ENCODE results near the gene NEMP1. TPM values are rescaled to one million over a fixed set of nuclear protein-coding genes. Genes with fewer than 3 reads are reported as not detected.

The NEMP1 gene
- total RNA-seq, 1 donor from 2014 or later, result 77.0 TPM

DNA sequence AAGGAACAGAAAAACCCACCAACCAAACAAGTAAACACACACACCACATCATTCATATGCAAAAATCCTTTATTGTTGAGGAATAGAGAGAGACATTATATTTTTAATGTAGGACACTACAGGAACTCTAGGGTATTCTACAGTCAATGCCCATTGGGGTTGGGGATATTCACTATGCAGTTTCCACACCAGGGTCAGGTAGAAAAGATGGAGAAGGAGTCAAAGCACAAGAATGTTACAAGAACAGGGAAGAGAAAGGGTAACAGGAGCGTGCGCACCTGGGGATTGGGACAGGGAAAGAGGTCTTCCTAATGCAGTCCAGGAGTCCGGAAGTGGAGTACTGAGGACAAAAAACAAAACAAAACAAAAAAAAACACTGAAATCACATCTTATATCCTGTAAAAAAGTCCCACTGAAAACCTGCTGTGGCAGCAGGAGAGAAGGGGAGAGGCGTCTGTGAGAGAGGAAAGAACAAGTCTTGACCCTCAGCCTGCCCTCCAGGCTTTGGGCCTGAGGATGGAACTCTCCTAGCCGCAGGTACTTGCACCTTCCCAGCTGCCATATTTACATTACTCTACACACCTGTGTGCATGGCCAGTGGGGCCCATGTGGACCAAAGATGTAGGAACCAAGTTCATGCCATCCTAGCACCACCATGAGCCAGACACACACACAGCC lies 68.5 kb downstream of the NEMP1 start:
- Mint-ChIP-seq H3K27ac (no peak overlapping the region), H3K4me1 (peaks cover 42% of the 10 kb centered on the region), H3K36me3 (ENCODE audit: low read depth) (peaks cover 7% of the 10 kb centered on the region), H3K27me3 (peaks cover 15% of the 10 kb centered on the region), H3K4me3 (no peak overlapping the region), H3K9me3 (no peaks in the 10 kb centered on the region)
- intact Hi-C loops (cut with micrococcal nuclease), result loop anchor here (5.0 to 10.0 kb wide), 3 partner anchors 37 to 467 kb away; partner anchors contain the start of genes ARHGAP9 and BAZ2A
- no peak for DNase-seq

DNA sequence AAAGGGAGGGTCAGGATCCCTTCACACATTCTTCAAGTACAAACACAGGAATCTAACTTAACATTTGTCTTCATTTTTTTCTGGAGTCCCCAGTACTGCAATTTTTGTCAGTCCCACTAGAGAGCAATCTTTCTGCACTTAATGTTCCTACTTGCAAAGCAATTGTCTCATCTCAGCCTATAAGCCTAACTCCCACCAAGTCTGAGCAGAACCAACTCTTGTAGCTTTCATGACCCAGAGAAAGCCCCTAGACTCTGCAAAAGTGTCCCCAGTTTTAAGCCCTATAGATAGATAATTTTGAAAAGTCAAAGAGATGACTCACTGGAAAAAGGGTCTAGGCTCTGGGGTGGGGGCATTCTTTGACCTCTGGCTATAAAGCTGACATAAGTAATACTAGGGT lies 70.4 kb downstream of the NEMP1 start:
- DNase-seq, result peak; percentile 83
- H3K27me3 Mint-ChIP-seq, result no peaks in the 10 kb centered on the region
- H3K4me1 Mint-ChIP-seq, result peaks cover 47% of the 10 kb centered on the region
- H3K27ac Mint-ChIP-seq, result peak overlapping the region; percentile 77
- no peaks in the 10 kb centered on the region for H3K9me3 Mint-ChIP-seq
- peaks cover 18% of the 10 kb centered on the region for H3K36me3 Mint-ChIP-seq (ENCODE audit: low read depth)
- intact Hi-C loops (cut with micrococcal nuclease), result loop anchor here (1.0 to 10.0 kb wide), 5 partner anchors 54 to 469 kb away; partner anchors contain the start of genes ARHGAP9 and BAZ2A
- H3K4me3 Mint-ChIP-seq, result no peak overlapping the region

DNA sequence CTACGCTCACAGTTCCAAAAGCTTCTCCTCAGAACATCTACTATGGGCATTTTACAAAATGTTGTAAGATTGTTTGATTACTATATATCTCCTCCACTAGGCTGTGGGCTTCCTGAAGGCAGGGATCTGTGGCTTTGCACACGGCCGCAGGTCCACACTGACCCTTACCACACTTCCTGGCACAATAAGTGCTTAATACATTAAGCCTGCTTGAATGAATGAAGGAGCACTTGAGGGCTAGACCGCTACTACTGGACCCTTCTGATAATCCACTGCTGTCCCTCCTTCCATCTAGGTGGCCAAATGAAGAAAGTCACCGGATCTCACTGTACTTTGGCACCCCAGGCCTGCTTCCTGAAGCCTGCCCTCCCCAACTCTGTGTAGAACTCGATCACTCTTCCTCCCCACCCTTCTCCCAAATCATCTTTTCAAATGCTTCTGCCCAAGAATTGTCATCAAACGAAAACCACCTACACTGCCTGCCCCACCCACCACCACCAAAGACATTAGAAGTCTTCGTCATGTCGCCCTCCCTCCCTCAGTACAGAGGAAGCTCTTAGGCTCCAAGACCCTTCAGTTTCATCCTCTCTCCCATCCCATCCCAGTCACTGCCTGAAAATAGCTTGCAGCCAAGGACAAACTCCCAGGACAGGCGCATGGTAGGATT lies 71.6 kb downstream of the NEMP1 start:
- Mint-ChIP-seq H3K27ac (peak overlapping the region; percentile 77), H3K4me3 (peak overlapping the region; percentile 80), H3K4me1 (peaks cover 45% of the 10 kb centered on the region), H3K36me3 (ENCODE audit: low read depth) (peaks cover 23% of the 10 kb centered on the region), H3K9me3 (no peaks in the 10 kb centered on the region), H3K27me3 (no peaks in the 10 kb centered on the region)
- intact Hi-C loops (cut with micrococcal nuclease), result loop anchor here (2.0 to 10.0 kb wide), 3 partner anchors 176 to 470 kb away; partner anchors contain the start of genes ARHGAP9 and BAZ2A
- DNase-seq, result peak; percentile 65

DNA sequence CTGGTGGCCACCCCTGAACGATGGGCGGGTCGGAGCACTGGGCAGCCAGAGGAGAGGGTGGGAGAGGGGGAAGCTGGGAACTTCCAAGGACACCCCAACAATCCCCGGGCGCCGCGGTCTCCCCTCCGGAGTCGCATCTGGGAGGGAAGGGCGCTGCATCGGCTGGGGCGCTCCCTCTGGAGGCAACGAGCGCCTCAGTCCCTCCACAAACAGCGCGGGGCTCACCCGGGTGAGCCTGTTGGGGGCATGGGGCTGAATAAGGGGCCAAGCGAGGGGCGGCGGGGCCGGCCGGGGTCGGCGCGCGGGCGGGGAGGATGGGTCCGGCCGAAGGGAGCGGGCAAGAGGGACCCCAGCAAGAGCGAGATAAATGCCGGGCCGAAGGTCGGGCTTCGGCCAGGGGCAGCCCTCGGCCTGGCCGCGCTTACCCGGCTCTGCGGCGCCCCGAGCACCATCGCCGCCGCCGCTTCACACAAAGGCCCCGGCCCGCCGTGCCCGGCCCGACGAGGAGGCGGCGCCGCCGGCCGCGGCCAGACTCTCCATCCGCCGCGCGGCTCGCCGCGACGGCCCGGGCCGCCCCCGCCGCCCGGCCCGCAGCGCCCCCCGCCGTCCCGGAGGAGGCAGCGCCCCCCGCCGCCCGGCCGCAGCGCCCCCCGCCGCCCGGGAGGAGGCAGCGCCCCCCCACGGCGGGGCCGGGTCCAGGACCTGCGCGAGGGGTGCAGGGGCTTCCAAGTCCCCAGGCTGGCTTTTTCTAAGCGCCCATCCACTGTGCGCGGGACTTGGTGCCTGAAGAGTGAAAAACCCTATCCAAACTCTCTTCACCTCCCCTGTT lies 72.4 kb downstream of the NEMP1 start, which contains the start of gene ZBTB39:
Gene ZBTB39 (minus strand): TSS at position 567 of the 829 bp plus-strand sequence. CDS start 1,629 bp downstream, outside the sequence.
- Mint-ChIP-seq H3K36me3 (ENCODE audit: low read depth) (peaks cover 31% of the 10 kb centered on the region), H3K9me3 (no peaks in the 10 kb centered on the region), H3K27ac (peak within 1 kb of the TSS; percentile 86), H3K27me3 (no peaks in the 10 kb centered on the region), H3K4me1 (peaks cover 44% of the 10 kb centered on the region), H3K4me3 (peak within 1 kb of the TSS; percentile 93)
- DNase-seq, result peak; percentile 92
- intact Hi-C loops (cut with micrococcal nuclease), result loop anchor here (2.0 to 10.0 kb wide), 3 partner anchors 177 to 471 kb away; partner anchors contain the start of genes ARHGAP9 and BAZ2A

Other genes starting within 250 kb of the NEMP1 start
- gene SDR9C7, start 144.4 kb downstream of the NEMP1 start, total RNA-seq, result not detected in 2 replicates
- gene RDH16, start 121.2 kb downstream of the NEMP1 start, total RNA-seq, result 0.38 and 0.42 TPM in 2 replicates
- gene ZBTB39, start 72.2 kb downstream of the NEMP1 start, total RNA-seq, result 11.0 TPM in 2 replicates
- 0.57 TPM in 1 of 2 replicates, not detected in the other for gene TAC3, start 62.3 kb downstream of the NEMP1 start, total RNA-seq
- gene MYO1A, start 28.7 kb downstream of the NEMP1 start, total RNA-seq, result 1.7 TPM in 2 replicates
- 70.5 and 76.7 TPM in 2 replicates for gene NAB2, start 10.3 kb upstream of the NEMP1 start, total RNA-seq
- 304 and 319 TPM in 2 replicates for gene STAT6, start 32.6 kb upstream of the NEMP1 start, total RNA-seq
- 0.28 and 0.93 TPM in 2 replicates for gene LRP1, start 49.7 kb upstream of the NEMP1 start, total RNA-seq
- not detected in 2 replicates for gene LRP1-AS, start 68.8 kb upstream of the NEMP1 start, total RNA-seq
- 0.47 and 0.73 TPM in 2 replicates for gene NXPH4, start 138.0 kb upstream of the NEMP1 start, total RNA-seq
- 297 and 310 TPM in 2 replicates for gene SHMT2, start 150.9 kb upstream of the NEMP1 start, total RNA-seq
- gene STAC3, start 172.4 kb upstream of the NEMP1 start, total RNA-seq, result 4.9 and 5.5 TPM in 2 replicates

All from activated CD4-positive, alpha-beta T cell treated with anti-CD3 and anti-CD28 coated beads, Interleukin-2, amount 10 ng/mL, durations not matched to agents 24 days and 14 days (primary cell).